ENCODE measurements around the gene NPEPL1. TPM values are rescaled to one million over a fixed set of nuclear protein-coding genes. Genes with fewer than 3 reads are reported as not detected.

Gene NPEPL1
- total and polyA plus RNA-seq, 2 donors (not counting 3 experiments of a cell fraction or from before 2014, with no cell fraction given) = 22.5 to 40.8 TPM

- no peaks in the 10 kb centered on the region for H4K20me1 ChIP-seq (replicated peaks; ENCODE audit: control insufficient read depth, extremely low read depth, insufficient read depth, low read length)
- TF ChIP-seq GATA2 (IDR thresholded peaks at IDR 0.05; ENCODE audit: insufficient read depth, insufficient read length, low read depth, low read length) (no peak), MYC (IDR thresholded peaks at IDR 0.05; ENCODE audit: low read depth, low read length) (no peak), EZH2 (IDR thresholded peaks at IDR 0.05; ENCODE audit: borderline replicate concordance, low read depth, low read length, severe bottlenecking) (no peak), CTCF (IDR thresholded peaks at IDR 0.05; ENCODE audit: extremely low read depth in 1 of 2, insufficient read depth in 1 of 2, low read depth in 1 of 2, low read length in 2 of 2) (no peak), JUN (IDR thresholded peaks at IDR 0.05; ENCODE audit: borderline replicate concordance, insufficient read depth, insufficient read length, low read depth) (no peak), FOS (IDR thresholded peaks at IDR 0.05; ENCODE audit: borderline replicate concordance, insufficient read depth, low read length) (no peak), MAX (IDR thresholded peaks at IDR 0.05; ENCODE audit: insufficient read depth, insufficient read length) (no peak), POLR2AphosphoS5 (IDR thresholded peaks at IDR 0.05; ENCODE audit: insufficient read depth, low read depth, low read length) (no peak), POLR2A (IDR thresholded peaks at IDR 0.05; ENCODE audit: low read depth, low read length) (no peak)
- no peaks in the 10 kb centered on the region for H3K9me3 ChIP-seq (replicated peaks; ENCODE audit: control insufficient read depth, insufficient read depth, low read length)
- dilution Hi-C loops (cut with MboI; ENCODE audit: extremely low pct_ligation_motif_present, low sequenced_read_pairs) (loop anchor here (25.0 kb wide), 1 partner anchor 433 kb away; the partner anchor contains the start of gene ANKRD60), intact Hi-C loops (cut with micrococcal nuclease) (no loop called here)
- peaks cover 30 to 32% of the 10 kb centered on the region in 2 experiments for H3K36me3 ChIP-seq (ENCODE audit: control insufficient read depth in 2 of 2, extremely low read depth in 1 of 2, insufficient read depth in 2 of 2, low read length in 2 of 2)
- no peak for FAIRE-seq
- POLR2A ChIA-PET = no interaction called here
- no peak overlapping the region for H3K27ac ChIP-seq (ENCODE audit: insufficient read depth, low read depth, low read length)
- H3K27me3 ChIP-seq (ENCODE audit: control insufficient read depth in 2 of 2, insufficient read depth in 2 of 2, low read length in 2 of 2) = no peaks in the 10 kb centered on the region
- H3K4me3 ChIP-seq (replicated peaks in 1 of 3; ENCODE audit: insufficient read depth in 1 of 3, low read depth in 1 of 3, low read length in 3 of 3) = no peak overlapping the region
- H3K9ac ChIP-seq (replicated peaks; ENCODE audit: extremely low read depth, insufficient read depth, low read length) = no peak overlapping the region
- H3K4me1 ChIP-seq (ENCODE audit: control insufficient read depth, extremely low read depth, insufficient read depth, low read length) = no peaks in the 10 kb centered on the region
- no peak overlapping the region for H2AFZ ChIP-seq (ENCODE audit: low read depth, low read length)
- H3K9me1 ChIP-seq (replicated peaks; ENCODE audit: control insufficient read depth, extremely low read depth, insufficient read depth, low read length) = no peaks in the 10 kb centered on the region
- BruUV-seq (replicated peaks) = no TSS peak
- DNase-seq (ENCODE audit: low read depth, low spot score) = no peak
- CTCF ChIA-PET = no interaction called here
- peaks cover 14% of the 10 kb centered on the region for H3K79me2 ChIP-seq (ENCODE audit: control insufficient read depth, insufficient read depth, low read length)
- no peak overlapping the region for H3K4me2 ChIP-seq (ENCODE audit: insufficient read depth, low read length)
These were observed 21.9 kb upstream of the NPEPL1 start for GRCh38 chr20:58670659-58671058.

Data from endothelial cell of umbilical vein (primary cell).